HFF-Myc (cell line): ENCODE measurements around the gene TARDBP.
A peak's percentile ranks its signal among the peaks of the same experiment; 100 is the strongest.

Experiments used
- DNase-seq: peaks from one replicate; pipeline ENCODE4 v3.0.0-alpha.2; 2011; ENCODE audit warnings: low read depth; ENCODE audit errors: extremely low read depth
- H3K4me3 ChIP-seq: replicated peaks from 2 replicates; pipeline ENCODE4 v1.5.1; 2011; ENCODE audit warnings: low read depth, mild to moderate bottlenecking, control low read depth, low read length
- TF ChIP-seq, protein P1 (sequence below): IDR thresholded peaks from 2 replicates; pipeline ENCODE4 v1.5.1; 2012; ENCODE audit warnings: mild to moderate bottlenecking, low read depth, low read length, control low read depth; ENCODE audit errors: missing control alignments

TARDBP gene

DNA sequence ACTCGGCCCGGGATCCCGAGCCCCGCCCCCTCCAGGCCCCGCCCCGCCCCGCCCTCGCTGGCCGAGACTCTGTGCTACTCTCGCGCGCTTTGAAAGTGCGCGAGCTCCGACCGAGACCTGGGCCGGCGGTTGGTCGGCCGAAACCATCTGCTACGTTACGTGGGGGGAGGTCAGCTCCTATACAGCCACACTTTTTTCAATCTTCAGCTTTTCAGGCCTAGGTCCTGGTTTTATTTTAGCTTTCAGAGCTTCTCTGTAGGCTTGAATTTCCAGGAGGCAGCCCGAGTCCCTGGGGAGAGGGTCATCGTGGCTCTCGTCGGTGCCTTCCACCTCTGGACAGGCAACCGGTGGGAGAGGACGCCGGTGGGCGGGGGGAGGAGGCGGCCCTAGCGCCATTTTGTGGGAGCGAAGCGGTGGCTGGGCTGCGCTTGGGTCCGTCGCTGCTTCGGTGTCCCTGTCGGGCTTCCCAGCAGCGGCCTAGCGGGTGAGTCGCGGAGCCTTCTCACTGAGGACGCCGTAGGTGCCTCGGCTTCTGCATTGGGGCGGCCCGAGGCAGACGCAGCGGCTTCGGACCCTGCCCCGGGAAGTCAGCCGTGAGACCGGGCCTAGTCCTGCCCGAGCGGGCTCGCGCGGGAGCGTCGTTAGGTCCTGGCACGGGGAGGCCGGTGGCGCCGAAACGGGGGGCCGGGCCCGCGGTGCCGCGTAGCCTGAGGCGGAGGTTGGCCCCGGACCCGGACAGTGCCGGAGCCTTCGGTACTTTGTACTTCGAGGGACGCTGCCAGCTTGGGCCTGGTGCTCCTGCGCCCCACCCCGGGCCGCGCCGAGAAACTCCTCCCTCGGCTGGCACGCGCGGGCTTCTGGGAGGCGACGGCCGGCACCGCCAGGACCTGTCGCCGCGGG, at the start of gene TARDBP:
TARDBP (plus strand) TSS at position 395 of the 900 bp plus-strand sequence. CDS start 1,074 bp downstream, outside the sequence.
- H3K4me3 ChIP-seq = peak within 1 kb of the TSS; percentile 90
- DNase-seq = peak; percentile 66
- TF ChIP-seq, protein P1, sequence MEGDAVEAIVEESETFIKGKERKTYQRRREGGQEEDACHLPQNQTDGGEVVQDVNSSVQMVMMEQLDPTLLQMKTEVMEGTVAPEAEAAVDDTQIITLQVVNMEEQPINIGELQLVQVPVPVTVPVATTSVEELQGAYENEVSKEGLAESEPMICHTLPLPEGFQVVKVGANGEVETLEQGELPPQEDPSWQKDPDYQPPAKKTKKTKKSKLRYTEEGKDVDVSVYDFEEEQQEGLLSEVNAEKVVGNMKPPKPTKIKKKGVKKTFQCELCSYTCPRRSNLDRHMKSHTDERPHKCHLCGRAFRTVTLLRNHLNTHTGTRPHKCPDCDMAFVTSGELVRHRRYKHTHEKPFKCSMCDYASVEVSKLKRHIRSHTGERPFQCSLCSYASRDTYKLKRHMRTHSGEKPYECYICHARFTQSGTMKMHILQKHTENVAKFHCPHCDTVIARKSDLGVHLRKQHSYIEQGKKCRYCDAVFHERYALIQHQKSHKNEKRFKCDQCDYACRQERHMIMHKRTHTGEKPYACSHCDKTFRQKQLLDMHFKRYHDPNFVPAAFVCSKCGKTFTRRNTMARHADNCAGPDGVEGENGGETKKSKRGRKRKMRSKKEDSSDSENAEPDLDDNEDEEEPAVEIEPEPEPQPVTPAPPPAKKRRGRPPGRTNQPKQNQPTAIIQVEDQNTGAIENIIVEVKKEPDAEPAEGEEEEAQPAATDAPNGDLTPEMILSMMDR = no peak

- no peak overlapping the region for H3K4me3 ChIP-seq
- TF ChIP-seq, protein P1 = no peak
- DNase-seq = no peak
These were observed 46.8 kb upstream of the TARDBP start for GRCh38 chr1:10965546-10966226.

DNA sequence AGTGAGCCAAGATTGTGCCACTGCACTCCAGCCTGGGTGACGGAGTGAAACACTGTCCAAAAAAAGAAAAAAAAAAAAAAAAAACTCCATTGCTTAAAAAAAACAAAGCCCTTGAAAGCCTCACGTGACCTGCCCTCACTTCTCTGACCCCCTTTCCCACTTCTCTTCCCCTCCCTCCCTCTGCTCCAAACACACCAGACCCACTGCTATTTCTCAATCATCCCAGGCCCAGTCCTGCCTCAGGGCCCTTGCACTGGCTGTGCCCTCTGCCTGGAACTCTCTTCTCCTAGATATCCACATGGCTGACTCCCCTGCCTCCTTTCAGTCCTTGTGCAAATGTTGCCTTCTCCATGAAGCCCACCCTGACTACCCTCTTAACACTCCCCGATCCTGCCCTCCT, 45.4 kb upstream of the TARDBP start:
- DNase-seq = no peak
- no peak overlapping the region for H3K4me3 ChIP-seq
- TF ChIP-seq, protein P1 = no peak

DNA sequence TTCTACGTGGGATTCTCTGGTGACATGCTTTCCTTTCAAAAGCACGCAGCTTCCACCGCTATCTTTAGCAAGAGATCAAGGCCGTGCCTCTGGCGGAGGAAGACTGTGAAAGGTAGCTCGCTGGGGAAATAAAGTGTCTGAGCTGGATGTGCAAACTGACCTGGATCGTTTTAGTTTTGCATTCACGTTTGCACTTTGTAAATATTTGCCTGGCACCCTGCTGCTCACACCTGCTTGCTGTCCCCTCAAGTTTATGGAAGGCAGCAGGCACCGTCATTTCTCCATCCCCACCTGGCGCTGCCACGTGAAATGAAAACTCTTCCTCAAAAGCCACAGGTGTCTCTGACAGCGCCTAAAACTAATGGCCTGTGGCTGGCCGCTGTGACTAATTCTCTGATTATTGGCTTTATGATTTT, 44.0 kb upstream of the TARDBP start:
- no peak overlapping the region for H3K4me3 ChIP-seq
- no peak for DNase-seq
- TF ChIP-seq, protein P1 = no peak

DNA sequence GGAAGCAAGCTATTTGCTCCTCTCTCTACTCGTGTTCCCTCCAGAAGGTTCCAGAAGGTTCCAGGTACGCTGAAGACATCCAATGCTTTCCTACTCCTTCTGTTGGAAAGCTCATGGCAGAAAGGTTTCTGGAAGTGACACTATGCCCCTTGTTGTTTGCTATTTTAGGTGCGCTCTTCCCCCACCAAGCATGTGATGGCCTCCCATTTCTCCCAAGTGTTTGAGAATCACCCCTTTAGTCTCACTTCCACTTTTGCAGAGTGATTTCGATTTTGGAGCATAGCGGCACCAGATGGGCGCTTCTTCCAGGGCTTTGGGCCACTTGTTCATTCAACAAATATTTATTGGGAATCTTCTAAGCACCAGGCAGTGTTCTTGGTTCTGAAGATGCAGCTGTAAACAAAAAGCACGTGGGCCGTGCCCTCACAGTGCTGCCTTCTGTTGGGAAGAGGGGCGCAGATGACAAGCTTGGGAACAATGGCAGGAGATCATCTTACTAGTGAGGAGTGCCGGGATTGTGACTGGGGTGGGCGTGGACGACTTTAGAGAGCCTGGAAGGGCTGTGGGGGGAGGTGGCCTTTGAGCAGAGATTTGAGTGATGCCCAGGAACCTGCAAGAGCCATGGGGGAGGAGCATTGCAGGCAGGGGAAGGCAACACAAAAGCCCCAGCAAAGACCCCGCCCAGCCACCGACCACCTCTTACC, 43.0 kb upstream of the TARDBP start:
- DNase-seq = no peak
- TF ChIP-seq, protein P1 = no peak
- no peak overlapping the region for H3K4me3 ChIP-seq

DNA sequence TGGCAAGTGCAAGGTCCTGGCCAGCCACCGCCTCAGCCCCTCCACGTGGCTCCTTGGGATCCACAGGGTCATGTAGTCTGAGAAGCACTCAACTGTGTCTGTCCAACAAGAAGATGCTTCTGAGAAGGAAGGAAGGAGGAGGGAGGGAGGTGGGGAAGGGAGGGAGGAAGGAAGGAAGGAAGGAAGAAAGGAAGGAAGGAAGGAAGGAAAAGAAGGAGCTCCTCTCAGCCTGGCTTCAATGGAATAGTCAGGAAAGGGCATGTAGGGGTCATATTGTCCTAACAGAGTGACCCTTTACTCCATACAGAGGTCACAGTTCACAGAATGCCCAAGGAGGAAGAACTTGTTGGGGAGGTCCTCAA, 42.5 kb upstream of the TARDBP start:
- TF ChIP-seq, protein P1 = no peak
- no peak overlapping the region for H3K4me3 ChIP-seq

More for the DNA sequence above, 42.5 kb upstream of the TARDBP start:
- no peak for DNase-seq
